HG03571 (cell line): ENCODE results near the gene TBC1D4.

ENCODE experiments used
- ATAC-seq: cut with Tn5 transposase; IDR thresholded peaks from one replicate; pipeline ENCODE4 v1.9.1; 2021; ENCODE audit not compliant: unreplicated experiment

TBC1D4 gene, protein sequence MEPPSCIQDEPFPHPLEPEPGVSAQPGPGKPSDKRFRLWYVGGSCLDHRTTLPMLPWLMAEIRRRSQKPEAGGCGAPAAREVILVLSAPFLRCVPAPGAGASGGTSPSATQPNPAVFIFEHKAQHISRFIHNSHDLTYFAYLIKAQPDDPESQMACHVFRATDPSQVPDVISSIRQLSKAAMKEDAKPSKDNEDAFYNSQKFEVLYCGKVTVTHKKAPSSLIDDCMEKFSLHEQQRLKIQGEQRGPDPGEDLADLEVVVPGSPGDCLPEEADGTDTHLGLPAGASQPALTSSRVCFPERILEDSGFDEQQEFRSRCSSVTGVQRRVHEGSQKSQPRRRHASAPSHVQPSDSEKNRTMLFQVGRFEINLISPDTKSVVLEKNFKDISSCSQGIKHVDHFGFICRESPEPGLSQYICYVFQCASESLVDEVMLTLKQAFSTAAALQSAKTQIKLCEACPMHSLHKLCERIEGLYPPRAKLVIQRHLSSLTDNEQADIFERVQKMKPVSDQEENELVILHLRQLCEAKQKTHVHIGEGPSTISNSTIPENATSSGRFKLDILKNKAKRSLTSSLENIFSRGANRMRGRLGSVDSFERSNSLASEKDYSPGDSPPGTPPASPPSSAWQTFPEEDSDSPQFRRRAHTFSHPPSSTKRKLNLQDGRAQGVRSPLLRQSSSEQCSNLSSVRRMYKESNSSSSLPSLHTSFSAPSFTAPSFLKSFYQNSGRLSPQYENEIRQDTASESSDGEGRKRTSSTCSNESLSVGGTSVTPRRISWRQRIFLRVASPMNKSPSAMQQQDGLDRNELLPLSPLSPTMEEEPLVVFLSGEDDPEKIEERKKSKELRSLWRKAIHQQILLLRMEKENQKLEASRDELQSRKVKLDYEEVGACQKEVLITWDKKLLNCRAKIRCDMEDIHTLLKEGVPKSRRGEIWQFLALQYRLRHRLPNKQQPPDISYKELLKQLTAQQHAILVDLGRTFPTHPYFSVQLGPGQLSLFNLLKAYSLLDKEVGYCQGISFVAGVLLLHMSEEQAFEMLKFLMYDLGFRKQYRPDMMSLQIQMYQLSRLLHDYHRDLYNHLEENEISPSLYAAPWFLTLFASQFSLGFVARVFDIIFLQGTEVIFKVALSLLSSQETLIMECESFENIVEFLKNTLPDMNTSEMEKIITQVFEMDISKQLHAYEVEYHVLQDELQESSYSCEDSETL (N-terminal part only)

DNA sequence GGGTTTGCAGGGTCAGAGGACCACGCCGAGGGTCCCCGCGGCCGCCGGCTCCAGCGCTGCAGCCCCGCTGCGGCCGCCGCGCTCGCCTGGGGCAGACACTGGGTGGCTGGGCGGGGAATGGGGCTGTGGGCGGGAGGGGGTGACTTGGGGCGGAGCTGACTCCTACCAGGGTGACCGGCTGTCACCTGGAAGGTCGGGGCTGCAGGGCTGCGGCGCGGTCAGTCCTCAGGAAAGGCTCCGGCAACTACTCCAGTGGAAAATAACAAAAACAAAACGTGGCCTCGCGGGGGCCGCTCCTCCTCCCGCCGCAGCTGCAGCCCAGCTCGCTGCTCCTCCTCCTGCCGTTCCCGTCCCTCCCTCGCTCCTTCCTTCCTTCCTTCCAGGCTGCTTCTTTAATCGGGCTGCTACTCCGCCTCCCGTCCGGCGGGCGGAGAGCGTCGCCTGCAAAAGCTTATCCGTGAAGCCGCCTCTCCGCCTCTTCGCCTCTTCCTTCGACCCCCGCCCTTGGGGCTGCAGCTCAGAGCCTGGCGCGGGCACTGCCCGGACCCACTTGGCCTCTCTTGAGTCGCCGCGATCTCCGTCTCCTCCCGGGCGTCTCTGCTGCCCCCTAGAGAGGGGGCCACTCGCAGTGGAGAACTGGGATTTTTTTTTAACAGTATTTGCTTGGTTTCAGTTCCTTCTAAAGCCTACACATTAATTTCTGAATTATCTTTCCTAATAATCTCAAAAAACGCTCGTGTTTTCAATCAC is at the start of gene TBC1D4:
TBC1D4 (minus strand) TSS at position 100 of the 750 bp plus-strand sequence. CDS start 402 bp downstream, outside the sequence.
- ATAC-seq: peak; percentile 69

DNA sequence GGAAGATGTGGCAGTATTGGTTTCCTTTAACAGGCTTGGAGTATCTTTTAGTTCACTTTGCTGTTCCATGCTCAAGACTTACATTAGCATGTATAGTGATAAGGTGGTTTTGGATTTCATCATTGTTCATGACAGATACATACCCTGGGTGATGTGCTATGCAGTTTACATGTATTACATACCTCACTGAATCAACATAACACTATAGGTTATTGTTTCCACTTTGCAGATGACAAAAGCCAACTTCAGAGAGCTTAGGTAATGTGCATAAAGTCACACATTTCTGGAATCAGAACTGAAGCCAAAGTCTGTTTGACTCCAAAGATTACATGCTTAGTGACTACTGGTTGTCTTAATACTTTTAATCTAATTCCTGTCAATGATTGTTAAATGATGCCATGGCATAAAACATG is 48.6 kb upstream of the TBC1D4 start:
- ATAC-seq: no peak

DNA sequence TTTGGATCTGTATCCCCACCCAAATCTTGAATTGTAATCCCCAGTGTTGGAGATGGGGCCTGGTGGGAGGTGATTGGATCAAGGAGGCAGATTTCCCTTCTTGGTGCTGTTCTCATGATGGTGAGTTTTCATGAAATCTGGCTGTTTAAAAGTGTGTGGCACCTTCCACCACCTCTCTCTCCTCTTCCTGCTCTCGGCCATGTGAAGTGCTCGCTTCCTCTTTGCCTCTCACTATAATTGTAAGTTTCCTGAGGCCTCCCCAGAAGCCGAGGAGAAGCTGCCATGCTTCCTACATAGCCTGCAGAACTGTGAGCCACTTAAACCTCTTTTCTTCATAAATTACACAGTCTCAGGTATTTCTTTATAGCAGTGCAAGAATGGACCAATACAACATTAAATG is 40.0 kb upstream of the TBC1D4 start:
- no peak for ATAC-seq

DNA sequence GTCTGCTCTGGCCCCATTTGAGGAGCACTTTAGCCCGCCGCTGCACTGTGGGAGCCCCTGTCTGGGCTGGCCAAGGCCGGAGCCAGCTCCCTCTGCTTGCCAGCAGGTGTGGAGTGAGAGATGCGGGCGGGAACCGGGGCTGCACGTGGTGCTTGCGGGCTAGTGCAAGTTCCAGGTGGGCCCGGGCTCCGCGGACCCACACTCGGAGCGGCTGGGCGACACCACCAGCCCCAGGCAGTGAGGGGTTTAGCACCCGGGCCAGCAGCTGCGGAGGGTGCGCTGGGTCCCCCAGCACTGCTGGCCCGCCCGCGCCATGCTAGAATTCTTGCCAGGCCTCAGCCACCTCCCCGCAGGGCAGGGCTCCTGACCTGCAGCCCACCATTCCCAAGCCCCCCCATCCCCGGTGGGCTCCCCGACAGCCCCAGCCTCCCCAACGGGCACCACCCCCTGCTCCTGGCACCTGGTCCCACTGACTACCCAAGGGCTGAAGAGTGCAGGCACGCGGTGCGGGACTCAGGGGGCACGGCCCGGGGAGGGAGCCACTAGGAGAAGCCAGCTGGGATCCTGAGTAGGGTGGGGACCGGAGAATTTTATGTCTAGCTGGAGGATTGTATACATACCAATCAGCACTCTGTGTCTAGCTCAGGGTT is 36.6 kb upstream of the TBC1D4 start:
- no peak for ATAC-seq

DNA sequence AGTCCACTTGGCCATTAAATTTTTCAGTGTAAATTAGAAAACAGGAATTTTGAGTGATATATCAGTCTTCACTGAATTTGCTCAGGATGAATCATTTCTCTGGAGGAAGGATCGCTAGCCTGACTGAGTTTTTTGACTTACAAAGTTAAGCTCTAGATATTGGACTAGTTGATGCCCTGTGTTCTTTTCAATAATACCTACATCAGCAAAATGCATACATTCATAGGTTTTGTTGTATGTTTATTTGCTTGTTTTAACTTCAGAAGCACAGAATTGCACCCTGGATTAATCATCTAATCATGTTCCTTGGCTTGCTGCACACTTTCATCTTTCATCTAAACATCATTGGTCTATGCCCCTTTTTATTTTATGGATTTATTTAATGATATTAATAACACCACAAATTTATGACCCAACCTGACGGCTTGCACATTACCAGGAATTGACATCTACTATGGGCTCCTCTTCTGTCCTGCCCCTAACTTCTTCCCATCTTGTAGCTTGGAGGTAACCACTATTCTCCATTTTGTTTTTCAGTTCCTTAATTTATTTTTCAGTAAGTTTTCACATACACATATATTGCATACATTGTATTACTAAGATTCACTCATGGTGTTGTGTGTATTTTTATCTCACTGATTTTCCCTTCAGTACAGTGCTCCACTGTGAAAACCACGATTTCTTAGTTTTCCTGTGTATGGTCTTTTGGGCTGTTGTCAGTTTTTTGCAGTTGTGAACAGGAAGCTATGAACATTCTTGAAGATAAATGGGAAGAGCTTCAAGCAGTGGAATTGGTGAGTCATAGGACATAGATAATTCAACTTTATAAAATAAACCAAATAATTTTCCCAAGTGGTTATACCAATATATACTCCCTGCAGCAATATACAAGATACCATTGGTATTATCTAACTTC is 32.4 kb upstream of the TBC1D4 start:
- ATAC-seq: no peak

DNA sequence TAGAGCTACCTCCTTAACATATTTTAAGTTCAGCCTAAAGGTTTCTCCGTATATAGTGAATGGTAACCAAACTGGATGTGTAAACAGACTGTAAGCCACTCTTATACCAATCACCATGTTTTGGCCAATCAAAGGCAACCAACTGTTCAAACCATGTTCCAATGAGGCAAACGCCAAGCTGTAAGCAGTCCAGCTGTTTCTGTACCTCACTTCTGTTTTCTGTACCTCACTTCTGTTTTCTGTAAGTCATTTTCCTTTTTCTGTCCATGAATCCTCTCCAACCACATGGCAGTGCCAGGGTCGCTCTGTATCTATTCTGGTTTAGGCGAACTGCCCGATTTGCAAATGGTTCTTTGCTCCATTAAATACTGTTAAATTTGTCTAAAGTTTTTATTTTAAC is 31.3 kb upstream of the TBC1D4 start:
- no peak for ATAC-seq

DNA sequence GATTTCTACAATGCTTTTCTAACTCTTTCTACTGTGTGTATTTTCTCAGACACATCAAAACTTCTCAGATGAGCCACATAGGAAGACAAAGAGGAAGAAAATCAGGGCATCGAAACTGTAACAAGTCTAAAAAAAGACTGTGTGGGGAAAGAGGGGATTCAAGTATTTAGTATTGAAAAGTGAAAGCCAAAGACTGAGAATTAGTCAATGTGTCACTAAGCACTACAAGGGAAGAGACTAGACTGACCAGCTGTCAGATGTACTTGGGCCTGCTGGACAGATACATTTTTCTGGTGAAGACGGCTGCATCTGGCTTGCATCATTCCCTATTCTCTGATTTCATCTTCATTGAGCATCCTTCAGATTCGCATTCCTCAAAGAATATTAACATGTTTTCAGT is 30.3 kb upstream of the TBC1D4 start:
- peak; percentile 96 for ATAC-seq

DNA sequence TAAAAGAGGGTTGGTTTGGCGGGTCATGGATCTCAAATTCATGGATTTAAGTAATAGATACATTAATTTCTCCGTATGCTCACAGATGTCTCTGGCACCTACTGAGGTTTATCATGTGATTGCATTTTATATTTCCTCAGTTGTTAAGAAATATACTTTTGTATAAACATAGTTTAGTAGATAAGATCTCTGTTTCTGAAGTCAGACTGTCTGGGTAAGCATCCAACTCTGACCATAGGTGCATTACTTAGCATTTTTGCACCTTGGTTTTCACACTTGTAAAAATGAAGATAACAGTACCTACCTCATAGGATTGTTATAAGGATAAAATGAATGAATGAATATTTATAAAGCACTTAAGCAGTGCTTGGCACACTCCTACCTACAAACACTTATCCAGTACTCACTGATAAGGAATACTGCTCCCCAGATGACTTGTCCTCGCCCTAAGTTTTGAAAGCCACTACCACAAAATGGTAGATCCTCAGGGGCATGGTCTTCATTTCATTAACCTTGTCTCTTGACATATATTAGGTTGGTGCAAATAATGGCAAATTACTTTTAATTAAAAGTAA is 29.2 kb upstream of the TBC1D4 start:
- no peak for ATAC-seq

DNA sequence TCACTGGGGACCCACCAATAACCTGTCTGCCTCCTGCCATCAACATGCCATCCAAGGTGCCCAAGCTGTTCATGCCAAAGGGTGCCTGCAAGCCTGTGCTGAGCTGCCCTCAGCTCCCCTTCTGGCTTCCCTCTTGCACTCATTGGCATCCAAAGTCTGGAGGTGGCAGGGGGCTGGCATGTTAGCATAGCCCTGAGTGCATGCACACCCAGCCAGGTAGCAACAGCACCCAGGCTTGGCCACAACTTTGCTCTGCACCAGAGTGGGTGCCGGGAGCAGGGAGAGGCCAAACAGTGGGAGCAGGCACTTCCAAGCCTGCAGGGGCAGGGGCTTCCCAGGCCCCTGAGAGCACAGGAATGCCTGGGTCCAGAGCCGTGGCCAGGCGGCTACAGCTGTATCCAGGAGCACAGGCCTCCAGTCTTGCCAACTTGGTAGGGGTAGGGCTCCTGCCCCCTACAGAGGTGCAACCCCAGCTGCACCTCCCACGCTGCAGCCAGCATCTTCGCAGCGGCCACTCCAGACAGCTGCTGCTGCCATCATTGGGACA is 26.1 kb upstream of the TBC1D4 start:
- ATAC-seq: no peak

DNA sequence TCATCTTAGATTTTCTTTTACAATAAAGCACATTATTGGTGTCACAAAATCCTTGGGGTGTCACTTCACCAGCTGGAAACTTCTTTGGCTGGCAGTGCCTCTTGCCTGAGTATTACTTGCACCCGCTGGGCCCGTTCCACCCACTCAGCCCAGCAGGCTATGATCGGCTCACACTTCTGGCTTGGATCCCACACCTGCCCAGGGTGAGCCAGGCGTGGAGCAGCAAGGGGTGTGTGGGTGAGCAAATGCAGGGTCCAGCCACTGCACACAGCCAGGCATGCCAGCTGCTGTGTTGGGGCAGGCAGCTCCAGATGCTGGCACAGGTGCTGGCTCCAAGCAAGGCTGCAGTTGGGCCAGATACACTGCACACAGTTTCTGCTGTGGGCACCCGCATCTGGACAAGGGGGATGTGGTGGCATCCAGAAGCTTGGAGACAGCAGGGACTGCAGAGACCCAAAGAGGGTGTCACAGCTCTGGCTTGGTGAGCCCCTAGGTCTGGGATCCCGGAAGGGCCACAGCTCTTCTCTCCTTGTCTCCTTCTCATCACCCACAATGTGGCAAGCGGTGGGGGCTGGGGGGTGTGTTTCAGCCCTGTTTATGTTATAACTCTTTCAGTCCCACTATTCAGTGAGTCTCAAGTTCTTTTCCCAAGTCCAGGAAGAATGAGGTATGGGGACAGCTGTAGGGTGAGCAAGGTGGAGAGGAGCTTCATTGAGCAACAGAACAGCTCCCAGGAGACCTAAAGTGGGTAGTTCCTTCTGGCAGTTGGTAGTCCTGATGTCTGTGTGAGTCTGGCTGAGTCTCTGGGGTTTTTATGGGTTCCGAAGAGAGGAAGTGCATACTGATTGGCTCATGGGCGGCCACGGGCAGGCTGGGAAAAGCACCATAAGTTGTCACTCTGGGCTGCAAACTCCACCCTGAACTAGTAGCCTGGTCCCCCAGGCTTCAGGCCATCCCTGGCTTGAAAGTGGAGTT is 25.3 kb upstream of the TBC1D4 start:
- no peak for ATAC-seq

DNA sequence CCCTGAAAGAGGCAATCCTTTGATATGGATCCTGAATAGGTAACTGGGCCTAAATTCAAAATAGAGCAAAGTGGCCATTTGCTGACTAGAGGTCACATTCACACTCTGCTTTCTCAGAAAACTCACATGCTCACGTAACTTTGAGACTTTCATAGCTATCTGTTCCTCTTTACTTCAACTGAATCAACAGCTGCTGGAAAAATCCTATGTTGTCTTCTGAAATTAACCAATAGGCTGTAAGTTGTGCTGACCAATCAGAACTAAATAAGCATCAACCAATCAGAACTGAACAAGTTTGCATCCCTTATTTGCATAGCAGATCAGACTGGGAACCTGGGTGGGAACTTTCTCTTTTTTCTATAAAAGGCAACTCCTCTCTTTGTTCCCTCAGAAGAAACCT is 24.0 kb upstream of the TBC1D4 start:
- no peak for ATAC-seq

DNA sequence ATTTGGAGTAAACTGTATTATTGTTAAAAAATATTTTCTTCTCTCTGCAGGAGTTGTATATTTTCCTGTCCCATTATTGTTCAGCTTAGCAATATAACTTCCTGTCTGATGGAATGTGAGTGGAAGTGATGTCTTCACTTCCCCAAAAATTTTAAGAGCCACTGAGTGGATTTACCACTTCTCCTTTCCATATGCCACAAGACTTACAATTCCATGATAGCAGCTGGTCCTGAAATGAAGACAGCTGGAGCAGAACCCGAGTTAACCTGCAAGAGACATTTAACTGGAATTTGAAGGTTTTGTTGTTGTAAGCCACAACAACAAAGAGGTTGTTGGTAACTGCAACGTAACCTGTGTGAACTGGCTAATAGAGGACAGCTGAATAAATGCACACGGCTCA is 23.4 kb upstream of the TBC1D4 start:
- ATAC-seq: no peak

DNA sequence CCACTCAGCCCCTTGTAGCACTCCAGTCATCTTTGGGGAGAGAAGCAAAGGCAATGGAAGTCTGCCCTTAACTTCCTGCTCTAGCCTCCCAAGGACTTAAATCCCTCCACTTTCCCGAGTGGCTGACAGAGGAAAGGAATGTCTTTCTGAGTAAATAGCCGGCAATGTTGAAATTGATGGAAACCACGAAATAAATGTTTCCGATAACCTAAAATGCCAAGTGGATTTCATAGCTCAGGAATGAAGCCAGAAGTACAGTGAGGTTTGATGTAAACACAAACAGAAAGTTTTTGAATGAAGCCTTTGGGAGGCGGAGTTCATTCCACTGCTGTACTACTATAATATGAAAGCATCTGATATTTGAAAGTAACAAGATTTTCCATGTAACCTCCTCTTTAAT is 14.0 kb upstream of the TBC1D4 start:
- ATAC-seq: no peak

DNA sequence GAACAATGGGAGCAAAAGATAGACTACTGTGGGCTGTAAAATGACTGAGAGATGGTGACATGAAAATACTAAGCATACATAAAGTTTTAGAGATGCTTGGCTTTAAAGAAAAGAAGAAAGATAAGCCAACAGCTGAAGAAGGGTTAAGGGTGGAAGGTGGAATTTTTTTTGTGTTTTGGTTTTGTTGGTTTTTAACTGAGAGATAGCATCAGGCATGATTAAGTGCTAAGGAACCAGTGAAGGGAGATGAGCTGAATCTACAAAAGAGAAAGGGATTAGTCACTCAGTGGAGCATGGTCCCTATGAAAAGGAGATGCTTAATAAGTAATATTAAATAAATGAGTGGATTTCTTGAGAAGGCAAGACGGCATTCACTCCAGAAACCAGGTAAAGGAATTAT is 12.5 kb upstream of the TBC1D4 start:
- ATAC-seq: no peak

DNA sequence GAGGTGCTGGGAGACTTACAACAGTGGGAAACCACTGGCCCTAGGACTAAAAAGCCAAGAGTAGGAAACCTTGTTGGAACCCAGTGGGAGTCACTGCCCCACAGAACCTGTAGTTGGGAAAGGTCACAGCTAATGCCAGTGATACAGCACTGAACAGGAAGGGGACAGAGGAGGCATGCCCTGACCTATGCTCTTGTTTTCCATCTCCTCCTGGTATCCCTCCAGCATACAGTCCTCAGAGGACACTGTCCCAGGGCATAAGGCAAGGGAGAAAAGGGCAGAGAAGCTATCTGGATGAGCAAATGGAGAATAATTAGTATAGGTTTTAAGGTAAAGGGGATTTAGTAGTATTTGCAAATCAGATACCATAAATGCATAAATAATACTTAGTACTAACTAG is 11.2 kb upstream of the TBC1D4 start:
- no peak for ATAC-seq

DNA sequence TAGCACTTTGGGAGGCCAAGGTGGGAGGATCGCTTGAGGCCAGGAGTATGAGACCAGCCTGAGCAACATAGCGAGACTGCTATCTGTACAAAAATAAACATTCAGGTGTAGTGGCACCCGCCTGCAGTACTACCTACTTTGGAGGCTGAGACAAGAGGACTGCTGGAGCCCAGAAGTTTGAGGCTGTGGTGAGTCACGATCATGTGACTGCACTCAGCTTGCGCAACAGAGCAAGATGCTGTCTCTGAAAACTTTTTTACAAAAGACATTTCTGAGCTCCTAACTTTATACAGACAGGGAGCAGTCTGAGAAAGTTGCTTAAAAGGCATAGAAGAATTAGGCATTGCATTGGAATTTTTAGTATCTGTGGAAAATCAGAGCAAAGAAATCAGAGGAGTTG is 10.4 kb upstream of the TBC1D4 start:
- ATAC-seq: no peak

DNA sequence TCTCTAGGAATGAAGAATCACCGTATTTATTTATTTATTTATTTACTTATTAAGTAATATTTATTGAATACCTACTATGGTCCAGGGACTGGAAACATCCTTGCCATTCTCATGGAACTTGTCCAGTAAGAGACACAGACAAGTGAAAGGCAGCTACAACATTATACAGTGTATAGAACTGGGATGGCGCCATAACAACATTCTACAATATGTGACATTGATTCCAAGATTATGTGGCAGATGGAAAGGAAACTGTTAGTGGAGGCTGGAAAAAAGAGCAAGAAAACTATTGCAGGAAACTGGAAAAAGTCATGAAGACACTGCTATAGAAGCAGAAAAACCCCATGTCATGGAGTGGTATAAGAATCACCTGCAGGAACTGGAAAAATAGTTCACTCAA is 9.4 kb upstream of the TBC1D4 start:
- no peak for ATAC-seq
